ENCODE results near the gene RAB9B. TPM values are rescaled to one million over a fixed set of nuclear protein-coding genes. Genes with fewer than 3 reads are reported as not detected.

RAB9B gene
- 1 to 10 TPM in 3 of 4 donors, under 1 TPM in 1; 0.40 to 2.6 (median 1.7) TPM for total RNA-seq

DNA sequence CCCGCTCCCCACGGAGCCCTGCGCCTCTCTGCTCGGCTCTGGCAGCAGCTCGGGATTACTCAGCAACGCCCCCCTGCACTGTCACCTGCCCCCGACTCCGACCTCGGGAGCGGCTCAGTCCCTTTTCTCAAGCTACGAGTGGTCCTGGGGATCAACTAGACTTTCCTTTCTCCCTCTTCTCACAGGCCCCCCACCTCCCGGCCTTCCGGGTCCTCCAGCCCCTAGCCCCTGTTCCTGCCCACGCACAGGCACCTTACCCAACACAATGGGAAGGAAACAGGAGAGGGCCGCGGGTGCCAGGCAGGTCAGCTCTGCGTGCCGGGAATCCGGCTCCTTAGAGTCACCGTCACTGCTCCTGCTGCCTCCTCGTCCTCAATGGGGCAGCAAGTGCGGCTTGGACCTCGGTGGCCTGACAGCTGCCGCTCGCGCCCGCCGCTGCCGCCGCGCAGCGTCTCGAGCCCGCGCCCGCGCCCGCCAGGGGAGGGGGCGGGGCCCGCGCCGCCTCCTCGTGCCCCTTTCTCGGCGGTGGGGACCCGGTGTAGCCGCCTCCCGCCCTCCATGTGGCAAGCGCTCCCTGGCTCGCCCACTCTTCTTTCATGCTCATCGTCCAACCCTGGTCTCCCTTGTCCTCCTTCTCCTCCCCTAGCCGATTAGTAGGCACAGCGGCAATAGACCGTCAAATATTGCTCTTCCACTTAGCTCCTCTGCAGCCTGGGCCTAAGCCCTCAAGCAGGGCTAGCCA is at the start of gene RAB9B:
RAB9B (minus strand) TSS at position 455 of the 742 bp plus-strand sequence. CDS start 6,473 bp downstream, outside the sequence.
- H3K27ac ChIP-seq: peak within 1 kb of the TSS; percentile 64 to 81 (median 76)
- H3K36me3 ChIP-seq: no peaks in the 10 kb centered on the region
- no peaks in the 10 kb centered on the region for H3K4me1 ChIP-seq
- H3K9me3 ChIP-seq: no peaks in the 10 kb centered on the region
- WGBS, 2 donors (ENCODE audit: low coverage in 1 of 2): 35% methylated on average over 38 of the region's 54 CpGs; no CpG with 5 or more reads in 1 of the 2 donors
- intact Hi-C loops (cut with DNase I; ENCODE audit: low total_unique reads) (no loop called here), in situ Hi-C loops (cut with MboI; ENCODE audit: low pct_ligation_motif_present in 1 of 4, low pct_unique_long_range_greater_than_20kb in 1 of 4, low sequenced_read_pairs in 3 of 4) (loop anchor here in 3 of 4 donors (25.0 kb wide), 2 partner anchors 105 to 305 kb away; no protein-coding TSS in a partner anchor)
- no peak for TF ChIP-seq CTCF (IDR thresholded peaks at IDR 0.05)
- TF ChIP-seq POLR2A (IDR thresholded peaks at IDR 0.05): no peak
- no peak for TF ChIP-seq POLR2AphosphoS5 (IDR thresholded peaks at IDR 0.05)
- TF ChIP-seq EP300 (IDR thresholded peaks at IDR 0.05; ENCODE audit: low read depth): no peak
- peak within 1 kb of the TSS; percentile 33 to 73 (median 52) for H3K4me3 ChIP-seq
- no peaks in the 10 kb centered on the region for H3K27me3 ChIP-seq
- DNase-seq: peak; percentile 68

DNA sequence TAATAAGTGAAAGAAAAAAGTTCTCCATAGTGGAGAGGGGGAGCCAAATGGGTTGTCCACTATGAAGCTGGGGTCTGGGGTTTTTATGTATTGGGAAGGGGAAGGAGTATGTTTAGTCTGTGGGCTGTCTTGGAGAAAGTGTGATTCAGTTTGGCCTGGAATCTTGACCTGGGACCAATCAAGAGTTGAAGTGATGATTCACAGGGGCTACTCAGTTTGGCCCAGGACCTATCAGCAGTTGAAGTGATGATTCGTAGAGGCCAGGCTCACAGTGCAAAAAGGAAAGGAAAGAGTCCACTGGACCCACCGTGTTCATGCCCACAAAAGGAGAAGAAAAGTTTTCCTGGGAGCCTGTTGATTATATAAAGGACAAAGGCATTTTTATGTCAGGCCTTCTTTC is 47.3 kb upstream of the RAB9B start:
- H3K4me1 ChIP-seq: no peaks in the 10 kb centered on the region
- H3K36me3 ChIP-seq: no peaks in the 10 kb centered on the region
- 52 to 70% methylated on average over 2 of the region's 2 CpGs for WGBS, 2 donors (ENCODE audit: low coverage in 1 of 2)
- intact Hi-C loops (cut with DNase I; ENCODE audit: low total_unique reads) (no loop called here), in situ Hi-C loops (cut with MboI; ENCODE audit: low pct_ligation_motif_present in 1 of 4, low pct_unique_long_range_greater_than_20kb in 1 of 4, low sequenced_read_pairs in 3 of 4) (no loop called here)
- no peak for DNase-seq
- TF ChIP-seq POLR2AphosphoS5 (IDR thresholded peaks at IDR 0.05) (no peak), CTCF (IDR thresholded peaks at IDR 0.05) (no peak), POLR2A (IDR thresholded peaks at IDR 0.05) (no peak), EP300 (IDR thresholded peaks at IDR 0.05; ENCODE audit: low read depth) (no peak)
- no peak overlapping the region for H3K4me3 ChIP-seq
- no peaks in the 10 kb centered on the region for H3K9me3 ChIP-seq
- H3K27me3 ChIP-seq: no peaks in the 10 kb centered on the region
- H3K27ac ChIP-seq: no peak overlapping the region

GRCh38 chrX:103878466-103879122 is 46.5 kb upstream of the RAB9B start:
- no peaks in the 10 kb centered on the region for H3K27me3 ChIP-seq
- no peak for DNase-seq
- 56 to 57% methylated on average over 3 to 8 of the region's 8 CpGs for WGBS, 2 donors (ENCODE audit: low coverage in 1 of 2)
- in situ Hi-C loops (cut with MboI; ENCODE audit: low pct_ligation_motif_present in 1 of 4, low pct_unique_long_range_greater_than_20kb in 1 of 4, low sequenced_read_pairs in 3 of 4): no loop called here
- no peak overlapping the region for H3K4me3 ChIP-seq
- H3K27ac ChIP-seq: no peak overlapping the region
- no peaks in the 10 kb centered on the region for H3K9me3 ChIP-seq
- H3K36me3 ChIP-seq: no peaks in the 10 kb centered on the region
- no peak for TF ChIP-seq CTCF (IDR thresholded peaks at IDR 0.05)
- TF ChIP-seq POLR2A (IDR thresholded peaks at IDR 0.05): no peak
- TF ChIP-seq EP300 (IDR thresholded peaks at IDR 0.05; ENCODE audit: low read depth): no peak
- TF ChIP-seq POLR2AphosphoS5 (IDR thresholded peaks at IDR 0.05): no peak
- intact Hi-C loops (cut with DNase I; ENCODE audit: low total_unique reads): no loop called here
- H3K4me1 ChIP-seq: no peaks in the 10 kb centered on the region

DNA sequence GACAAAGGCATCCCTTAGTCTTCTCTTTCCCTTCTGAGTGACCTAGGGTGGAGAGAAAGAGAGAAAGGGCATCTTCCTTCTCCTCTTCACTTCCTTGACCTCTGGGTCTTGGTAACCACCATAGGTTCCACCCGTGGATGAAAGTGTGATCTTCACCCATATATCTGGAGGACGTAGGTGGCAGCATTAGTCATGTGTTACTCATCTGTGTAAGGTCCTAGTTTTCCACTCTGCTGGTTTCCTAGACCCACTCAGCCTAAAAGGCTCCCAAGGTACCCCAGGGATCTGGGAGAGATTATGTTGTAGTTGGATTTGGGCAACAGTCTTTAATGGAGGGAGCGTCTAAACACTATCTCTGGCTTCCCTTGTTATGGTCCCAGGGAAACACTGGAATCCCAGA is 45.5 kb upstream of the RAB9B start:
- Histone ChIP-seq H3K4me3 (no peak overlapping the region), H3K27ac (no peak overlapping the region), H3K27me3 (no peaks in the 10 kb centered on the region), H3K9me3 (no peaks in the 10 kb centered on the region), H3K4me1 (no peaks in the 10 kb centered on the region), H3K36me3 (no peaks in the 10 kb centered on the region)
- in situ Hi-C loops (cut with MboI; ENCODE audit: low pct_ligation_motif_present in 1 of 4, low pct_unique_long_range_greater_than_20kb in 1 of 4, low sequenced_read_pairs in 3 of 4): no loop called here
- TF ChIP-seq EP300 (IDR thresholded peaks at IDR 0.05; ENCODE audit: low read depth) (no peak), POLR2AphosphoS5 (IDR thresholded peaks at IDR 0.05) (no peak), CTCF (IDR thresholded peaks at IDR 0.05) (no peak), POLR2A (IDR thresholded peaks at IDR 0.05) (no peak)
- no peak for DNase-seq
- 71% methylated on average over 3 of the region's 3 CpGs; no CpG with 5 or more reads in 1 of the 2 donors for WGBS, 2 donors (ENCODE audit: low coverage in 1 of 2)
- intact Hi-C loops (cut with DNase I; ENCODE audit: low total_unique reads): no loop called here

Data from transverse colon (tissue), 4 donors.